Thoracic aorta (tissue), 2 donors: ENCODE data around the gene E2F8. TPM values are rescaled to one million over a fixed set of nuclear protein-coding genes. Genes with fewer than 3 reads are reported as not detected.

ENCODE experiments used
- ATAC-seq: fragments of 150-250 bp; one replicate; pipeline ENCODE4 v1.8.0; 2017; ENCODE audit warnings: low read depth; ENCODE audit not compliant: insufficient number of reproducible peaks, low FRiP score
- DNase-seq: peaks from one replicate; pipeline ENCODE4 v3.0.0-alpha.2; 2020; ENCODE audit warnings: low spot score
- H3K27ac ChIP-seq, 2 donors: fragments of 200-600 bp; sonication (generic); 1 replicate in 1 of 2; 2 replicates in 1 of 2; pipeline ENCODE4 v1.5.1; 2016; ENCODE audit warnings: mild to moderate bottlenecking in 2 of 2, moderate library complexity in 2 of 2
- H3K27me3 ChIP-seq: fragments of 200-600 bp; sonication (generic); replicated peaks from 2 replicates; pipeline ENCODE4 v1.6.0; 2016; ENCODE audit warnings: mild to moderate bottlenecking; ENCODE audit not compliant: insufficient read depth
- H3K36me3 ChIP-seq: fragments of 200-600 bp; sonication (generic); one replicate; pipeline ENCODE4 v1.5.1; 2016
- H3K4me1 ChIP-seq, 2 donors: fragments of 200-600 bp; sonication (generic); 1 replicate in 1 of 2; 2 replicates in 1 of 2; pipeline versions ENCODE4 v1.5.1 to v1.6.0; 2016; ENCODE audit warnings: low read depth in 2 of 2, mild to moderate bottlenecking in 1 of 2; ENCODE audit not compliant: control insufficient read depth in 1 of 2
- H3K4me3 ChIP-seq: fragments of 200-600 bp; sonication (generic); 2 replicates; pipeline ENCODE4 v1.5.1; 2016; ENCODE audit warnings: mild to moderate bottlenecking
- H3K9me3 ChIP-seq: fragments of 200-600 bp; sonication (generic); 2 replicates; pipeline ENCODE4 v1.5.1; 2016
- CTCF ChIP-seq: fragments of 200-600 bp; sonication (generic); IDR thresholded peaks from one replicate; pipeline ENCODE4 v1.5.1; 2019; ENCODE audit warnings: antibody characterized with exemption
- total RNA-seq, 2 donors: library from RNA; depleted of rRNA; stranded (reverse); fragments of >200 nt; gene quantifications; one replicate each; pipeline versions ENCODE4 v1.1.0 to v1.2.3, GENCODE V29; 2016

Gene E2F8
- total RNA-seq, 2 donors from 2014 or later: not detected

GRCh38 chr11:19239039-19239438, 1.7 kb downstream of the E2F8 start:
- H3K27ac ChIP-seq: no peak overlapping the region
- peaks cover 7% of the 10 kb centered on the region for H3K27me3 ChIP-seq
- H3K4me1 ChIP-seq: peaks cover 17 to 24% of the 10 kb centered on the region in 2 donors
- no peak for TF ChIP-seq CTCF
- no peaks in the 10 kb centered on the region for H3K9me3 ChIP-seq
- H3K36me3 ChIP-seq: no peaks in the 10 kb centered on the region
- DNase-seq (no peak), ATAC-seq (no peak)
- no peak overlapping the region for H3K4me3 ChIP-seq

- Histone ChIP-seq H3K4me3 (no peak overlapping the region), H3K4me1 (peaks cover 17 to 24% of the 10 kb centered on the region in 2 donors), H3K27ac (no peak overlapping the region), H3K27me3 (peaks cover 7% of the 10 kb centered on the region), H3K36me3 (no peaks in the 10 kb centered on the region), H3K9me3 (no peaks in the 10 kb centered on the region)
- ATAC-seq: no peak
- no peak for TF ChIP-seq CTCF
- no peak for DNase-seq
These were observed 2.9 kb downstream of the E2F8 start for GRCh38 chr11:19237813-19238212.

GRCh38 chr11:19237381-19237780, 3.4 kb downstream of the E2F8 start:
- H3K4me1 ChIP-seq: peaks cover 14 to 21% of the 10 kb centered on the region in 2 donors
- no peak overlapping the region for H3K4me3 ChIP-seq
- H3K27ac ChIP-seq: no peak overlapping the region
- no peaks in the 10 kb centered on the region for H3K9me3 ChIP-seq
- peaks cover 3% of the 10 kb centered on the region for H3K27me3 ChIP-seq
- no peak for TF ChIP-seq CTCF
- DNase-seq: no peak
- no peak for ATAC-seq
- no peaks in the 10 kb centered on the region for H3K36me3 ChIP-seq

- Histone ChIP-seq H3K9me3 (no peaks in the 10 kb centered on the region), H3K36me3 (no peaks in the 10 kb centered on the region), H3K4me3 (no peak overlapping the region), H3K4me1 (no peaks in the 10 kb centered on the region), H3K27ac (no peak overlapping the region), H3K27me3 (no peaks in the 10 kb centered on the region)
- no peak for DNase-seq
- ATAC-seq: no peak
- no peak for TF ChIP-seq CTCF
These were observed 6.4 kb downstream of the E2F8 start for GRCh38 chr11:19234231-19234817.

GRCh38 chr11:19232910-19233503, 7.7 kb downstream of the E2F8 start:
- no peaks in the 10 kb centered on the region for H3K4me1 ChIP-seq
- no peaks in the 10 kb centered on the region for H3K9me3 ChIP-seq
- ATAC-seq: no peak
- H3K27me3 ChIP-seq: no peaks in the 10 kb centered on the region
- TF ChIP-seq CTCF: no peak
- DNase-seq: no peak
- no peak overlapping the region for H3K4me3 ChIP-seq
- H3K36me3 ChIP-seq: no peaks in the 10 kb centered on the region
- H3K27ac ChIP-seq: no peak overlapping the region
